SW480 (cell line): Measurements from ENCODE around the gene MAP3K6.

Experiments used
- DNase-seq: peaks from one replicate; pipeline ENCODE4 v3.0.0-alpha.2; 2016; ENCODE audit warnings: low spot score

The MAP3K6 gene

DNA sequence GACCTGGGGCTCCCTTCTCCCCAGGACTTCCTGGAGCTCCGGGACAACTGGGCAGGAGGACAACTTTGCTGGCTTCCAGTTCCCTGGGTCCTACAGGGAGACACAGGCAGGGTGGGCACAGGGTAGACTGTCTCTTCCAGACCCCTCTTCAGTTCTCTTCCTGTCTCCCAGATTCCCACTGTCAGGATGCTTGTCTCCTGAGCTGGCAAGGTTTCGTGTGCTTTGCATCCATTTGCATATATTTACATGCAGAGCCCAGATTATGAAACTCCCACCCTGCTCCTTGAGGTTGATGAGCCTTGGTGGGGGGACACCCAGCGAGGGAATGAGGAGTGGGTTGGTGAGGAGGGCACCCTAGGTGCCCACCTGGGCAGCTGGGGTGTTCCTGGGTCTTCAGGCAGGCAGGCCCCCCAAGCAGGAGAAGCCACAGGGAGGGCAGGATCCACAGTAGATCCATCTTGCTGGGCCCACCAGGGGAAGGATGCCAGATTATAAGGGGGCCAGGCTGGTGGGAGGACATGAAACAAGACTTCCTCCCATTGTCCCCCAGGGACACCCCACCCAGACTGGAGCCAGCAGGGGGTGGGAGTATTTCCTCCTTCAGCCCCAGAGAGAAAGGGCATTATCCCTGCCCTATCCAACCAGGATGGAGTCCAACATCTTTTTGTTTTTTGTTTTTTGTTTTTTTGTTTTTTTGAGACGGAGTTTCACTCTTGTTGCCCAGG is 7.8 kb upstream of the MAP3K6 start, which contains the start of gene FCN3:
FCN3 (minus strand) TSS at position 463 of the 725 bp plus-strand sequence; CDS start at position 457, 6 bp downstream.
- DNase-seq, result no peak

DNA sequence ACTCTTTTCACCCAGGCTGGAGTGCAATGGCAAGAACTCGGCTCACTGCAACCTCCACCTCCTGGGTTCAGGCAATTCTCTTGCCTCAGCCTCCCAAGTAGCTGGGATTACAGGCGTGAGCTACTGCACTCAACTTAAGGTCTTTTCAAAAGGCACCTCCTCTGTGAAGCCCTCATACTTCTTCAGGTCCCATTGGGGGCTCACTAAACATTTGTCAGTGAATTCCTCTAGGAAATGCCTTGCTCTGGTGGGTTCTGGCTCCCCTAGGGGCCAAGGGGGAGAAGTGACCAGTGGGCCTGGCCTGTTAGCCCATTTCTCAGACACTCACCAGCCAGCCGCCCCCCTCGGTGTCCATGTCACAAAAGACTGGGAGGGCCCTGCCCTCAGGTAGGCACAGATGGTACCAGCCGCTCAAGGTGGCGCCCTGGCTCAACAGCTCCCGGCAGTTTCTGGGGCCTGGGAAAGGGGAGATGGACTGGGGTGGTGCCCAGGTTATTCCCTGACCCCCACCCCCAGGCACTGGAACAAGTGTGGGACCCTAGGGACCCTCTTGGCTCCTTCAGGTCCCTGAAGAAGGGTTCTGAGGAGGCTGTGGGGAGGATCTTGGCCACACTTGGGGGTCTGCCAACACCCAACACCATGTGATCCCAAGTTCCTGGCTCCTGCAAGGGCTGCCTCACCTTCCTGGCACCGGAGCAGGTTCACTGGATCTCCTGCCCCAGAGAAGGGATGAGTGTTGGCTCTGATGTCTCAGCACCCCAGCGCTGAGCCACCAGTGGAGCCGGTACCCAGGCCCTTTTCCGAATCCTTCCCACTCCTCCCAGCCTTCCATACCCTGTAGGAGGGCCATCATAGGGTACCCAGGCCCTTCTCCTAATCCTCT is 6.3 kb upstream of the MAP3K6 start:
- DNase-seq, result no peak

DNA sequence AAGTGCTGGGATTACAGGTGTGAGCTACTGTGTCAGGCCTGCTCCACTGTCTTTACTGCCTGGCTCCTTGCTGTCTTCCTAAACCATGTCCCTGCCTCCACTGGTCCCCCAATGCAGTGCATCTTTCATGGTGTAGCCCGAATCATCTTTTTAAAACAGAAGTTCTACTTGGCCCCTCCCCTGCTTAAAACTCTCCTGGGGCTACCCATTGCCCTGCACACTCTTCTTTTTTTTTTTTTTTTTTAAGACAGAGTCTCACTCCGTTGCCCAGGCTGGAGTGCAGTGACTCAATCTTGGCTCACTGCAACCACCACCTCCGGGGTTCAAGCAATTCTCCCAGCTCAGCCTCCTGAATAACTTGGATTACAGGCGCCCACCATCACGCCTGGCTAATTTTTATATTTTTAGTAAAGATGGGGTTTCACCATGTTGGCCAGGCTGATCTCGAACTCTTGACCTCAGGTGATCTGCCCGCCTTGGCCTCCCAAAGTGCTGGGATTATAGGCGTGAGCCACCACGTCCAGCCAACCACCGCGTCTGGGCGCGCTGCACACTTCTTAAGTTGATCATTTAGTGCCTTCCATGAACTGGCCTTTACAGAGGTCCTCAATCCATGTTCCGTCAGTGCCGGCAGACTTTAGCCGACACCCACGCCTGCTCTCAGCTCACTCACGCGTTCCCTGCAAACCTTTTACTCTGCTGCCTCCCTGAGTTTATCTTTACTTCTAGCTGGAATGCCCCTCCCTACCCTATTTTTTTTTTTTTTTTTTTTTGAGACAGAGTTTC is 5.5 kb upstream of the MAP3K6 start:
- no peak for DNase-seq

DNA sequence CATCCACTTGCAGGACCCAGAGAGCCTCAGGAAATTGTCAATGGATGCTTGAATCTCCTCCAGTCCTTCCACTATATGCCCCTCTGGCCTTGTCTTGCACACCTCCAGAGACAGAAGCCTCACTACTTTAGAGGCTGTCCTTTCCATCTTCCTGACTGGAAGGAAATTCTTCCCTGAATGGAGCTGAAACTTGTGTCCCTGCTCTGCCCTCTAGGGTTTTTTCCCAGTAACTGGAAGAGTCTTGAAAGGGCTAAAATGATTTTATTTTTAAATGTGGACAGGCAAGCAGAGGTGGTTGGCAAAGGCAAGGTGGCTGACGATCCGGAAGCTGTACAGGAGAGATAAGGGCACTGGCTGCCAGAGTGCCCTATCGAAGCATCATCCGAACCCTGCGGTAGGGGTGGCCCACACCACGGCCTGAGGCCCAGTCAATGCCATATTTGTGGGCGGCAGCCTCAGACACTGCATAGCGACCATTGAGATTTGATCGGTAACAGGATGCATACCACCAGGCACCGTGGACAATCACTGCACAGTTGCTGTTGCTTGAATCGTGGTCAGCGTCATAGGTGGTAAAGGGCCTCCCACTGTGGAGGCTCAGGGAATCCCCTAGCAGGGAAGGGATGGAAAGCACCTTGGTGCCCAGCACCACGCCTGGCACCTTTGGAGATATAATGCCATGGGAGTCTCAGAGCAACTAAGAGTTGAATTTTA is 2.3 kb upstream of the MAP3K6 start:
- no peak for DNase-seq

DNA sequence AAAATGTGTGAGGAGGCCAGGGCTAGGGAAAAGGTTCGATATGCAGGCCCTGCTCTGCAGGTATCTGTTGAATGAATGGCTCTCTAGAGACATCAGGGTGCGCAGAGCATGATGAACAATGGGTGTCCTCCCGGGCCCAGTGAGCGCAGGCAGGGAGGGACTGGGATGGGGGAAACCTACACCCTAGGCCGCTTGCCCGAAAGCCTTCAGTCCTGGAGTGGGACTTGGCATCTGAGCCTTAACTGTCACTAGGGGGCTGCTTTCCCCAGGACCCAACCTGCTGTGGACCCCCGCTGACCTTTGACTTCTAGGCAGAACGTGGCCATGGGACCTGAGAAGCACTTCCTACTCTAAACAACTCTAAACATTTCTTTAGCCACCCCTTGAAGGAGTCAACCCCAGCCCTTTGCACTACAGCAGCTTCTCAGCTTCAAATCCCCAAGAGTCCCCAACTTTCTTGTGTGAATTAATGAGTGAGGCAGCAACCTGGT is 444 bp upstream of the MAP3K6 start:
- no peak for DNase-seq

DNA sequence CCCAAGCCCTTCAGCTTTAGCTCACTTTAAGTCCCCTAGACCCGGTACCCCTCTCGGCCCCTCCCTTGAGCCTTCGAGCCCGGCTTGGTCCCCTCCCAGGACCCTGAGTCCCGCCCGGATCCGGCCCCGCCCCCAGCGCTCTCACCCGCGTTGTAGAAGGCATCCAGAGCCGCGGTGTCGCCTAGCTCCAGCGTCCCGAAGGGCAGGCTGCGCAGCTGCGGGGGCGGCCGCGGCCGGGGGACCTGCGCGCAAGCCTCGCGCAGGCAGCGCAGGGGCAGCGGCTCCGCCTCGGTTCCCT is 699 bp downstream of the MAP3K6 start:
- peak; percentile 82 for DNase-seq

DNA sequence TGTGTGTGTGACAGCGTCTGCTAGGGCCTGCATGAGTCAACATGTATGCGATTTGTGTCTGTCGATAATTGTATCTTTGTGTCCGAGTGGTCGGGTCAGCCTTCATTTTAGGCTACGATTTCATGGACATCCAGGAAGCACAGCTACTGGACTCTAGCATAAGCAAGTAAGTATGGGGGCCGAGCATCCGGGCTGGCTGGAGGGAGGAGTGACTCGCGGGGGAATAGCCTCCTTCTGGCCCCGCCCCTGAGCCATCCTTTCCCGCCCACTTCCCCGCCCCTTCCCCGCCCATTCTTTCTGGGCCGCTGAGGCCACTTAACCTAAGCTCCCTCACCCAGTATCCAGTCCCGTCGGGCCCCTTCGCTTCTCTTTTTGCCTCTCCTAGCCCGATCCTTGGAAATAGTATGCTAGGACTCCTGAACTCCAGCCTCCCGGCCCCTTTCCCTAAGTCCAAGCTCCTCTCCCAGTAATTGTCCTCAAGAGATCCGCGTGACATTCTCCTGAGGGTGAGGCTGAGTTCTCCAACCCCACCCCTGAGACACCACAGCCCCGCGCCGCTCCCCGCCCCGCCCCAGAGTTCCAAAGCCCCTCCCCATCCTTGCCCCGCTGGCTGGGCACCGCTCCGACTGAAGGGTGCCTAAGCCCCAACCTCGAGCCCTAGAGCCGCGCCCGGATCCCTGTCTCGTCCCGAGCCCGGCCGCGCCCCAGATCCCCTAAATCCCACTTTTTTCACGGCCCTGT is 1.2 kb downstream of the MAP3K6 start:
- DNase-seq, result peak; percentile 87

DNA sequence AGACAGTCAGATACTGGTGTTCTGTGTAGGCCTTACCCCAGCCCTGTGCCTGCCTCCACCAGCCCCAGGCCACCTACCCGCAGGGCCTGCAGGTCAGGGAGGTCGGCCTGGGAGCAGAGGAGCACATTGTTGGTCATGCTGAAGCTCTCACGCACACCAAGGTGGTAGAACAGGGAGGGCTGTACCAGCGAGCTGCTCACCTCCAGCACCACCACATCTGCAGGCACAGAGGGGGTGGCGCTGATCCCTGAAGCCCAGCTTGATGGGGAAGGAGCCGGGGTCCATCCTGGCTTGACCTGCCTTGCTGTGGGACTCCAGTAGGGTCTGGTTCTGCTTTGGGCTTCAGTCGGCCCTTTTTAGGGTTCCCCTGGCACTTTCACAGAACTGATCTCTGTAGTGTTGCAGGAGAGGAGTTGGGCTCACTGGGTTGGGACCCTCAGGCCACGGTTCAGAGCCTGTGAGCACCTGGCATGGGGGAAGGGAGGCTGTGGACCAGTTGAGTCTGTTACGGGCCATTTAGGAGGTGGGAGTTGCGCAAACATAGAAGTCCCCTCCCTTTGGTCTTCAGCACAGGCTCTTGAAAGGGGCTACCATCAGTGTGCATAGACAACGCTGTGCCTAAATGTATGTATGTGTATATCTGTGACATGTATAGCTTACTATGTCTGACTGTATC is 1.9 kb downstream of the MAP3K6 start:
- no peak for DNase-seq

DNA sequence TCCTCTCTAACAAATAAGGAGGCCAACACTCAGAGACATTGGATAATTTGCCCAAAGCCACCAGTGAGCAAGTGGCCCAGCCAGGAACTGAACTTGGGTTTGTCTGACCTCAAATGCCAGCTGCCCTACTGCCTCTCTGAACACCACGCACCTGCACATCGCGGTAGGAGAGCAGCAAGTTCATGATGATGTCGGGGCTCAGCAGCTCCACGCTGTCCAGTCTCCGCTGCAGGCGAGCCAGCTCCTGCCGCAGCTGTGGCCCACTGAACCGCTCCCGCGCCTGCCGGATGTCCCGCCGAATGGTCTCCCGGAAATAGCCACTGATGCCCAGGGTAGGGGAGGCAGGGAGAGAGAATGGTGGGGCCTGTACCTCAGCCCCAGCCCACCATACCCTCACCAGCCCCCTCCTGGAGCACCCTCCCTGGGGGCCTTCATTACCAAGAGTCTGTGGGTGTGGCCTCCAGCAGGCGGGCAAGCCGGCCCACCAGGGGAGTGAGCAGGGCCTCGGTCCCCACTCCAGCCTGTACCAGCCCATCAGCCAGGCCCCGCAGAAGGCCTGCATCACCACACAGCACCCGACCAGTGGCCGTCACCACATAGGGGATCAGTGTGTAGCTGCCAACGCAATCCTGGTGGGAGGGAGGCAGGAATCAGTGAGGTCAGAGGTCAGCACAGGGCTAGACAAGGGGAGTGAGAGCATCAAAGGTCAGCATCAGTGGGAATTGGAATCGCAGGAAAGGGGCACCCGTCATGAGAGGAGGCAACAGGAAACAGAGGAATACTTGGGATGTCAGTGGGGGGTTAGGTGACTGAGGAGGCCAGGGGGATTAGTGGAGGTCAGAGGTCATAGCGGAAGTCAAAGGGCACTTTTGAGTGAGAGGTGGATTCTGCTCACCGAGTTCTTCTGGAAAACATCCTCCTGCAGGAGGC is 2.7 kb downstream of the MAP3K6 start:
- DNase-seq, result no peak

DNA sequence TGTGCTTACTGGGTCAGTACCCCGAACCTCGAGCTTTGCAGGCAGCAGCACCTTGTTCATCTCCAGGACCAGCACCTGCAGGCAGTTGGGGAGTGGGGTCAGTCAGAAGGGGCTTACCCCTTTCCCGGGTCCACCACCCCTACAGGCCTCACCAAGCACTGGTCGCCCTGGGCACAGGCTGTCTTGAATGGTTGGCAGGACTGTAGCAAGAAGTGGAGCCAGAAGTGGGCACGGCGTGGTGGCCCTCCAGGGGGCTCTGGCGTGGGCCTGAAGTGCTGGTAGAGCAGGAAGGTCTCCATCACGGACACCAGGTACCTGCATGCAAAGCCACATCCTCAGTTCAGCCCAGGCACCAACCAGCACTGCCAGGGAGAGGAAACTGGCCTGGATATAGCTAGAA is 5.2 kb downstream of the MAP3K6 start:
- DNase-seq, result no peak

DNA sequence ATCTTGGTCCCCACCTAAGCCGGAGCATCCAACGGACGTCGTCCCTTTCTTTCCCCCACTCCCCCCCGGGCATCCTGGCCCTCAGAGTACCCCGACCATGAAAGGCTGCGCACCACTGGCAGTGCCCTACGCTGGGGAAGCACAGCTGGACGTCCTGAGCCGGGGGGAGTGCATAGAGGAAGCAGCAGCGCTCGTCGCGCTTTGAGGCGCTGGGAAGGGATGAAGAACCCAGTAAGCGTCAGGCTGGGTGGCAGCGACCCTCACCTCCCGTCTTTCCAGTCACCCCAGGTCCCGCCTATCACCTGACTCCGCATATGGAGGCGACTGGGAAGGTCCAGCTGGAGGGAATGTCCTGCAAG is 5.7 kb downstream of the MAP3K6 start:
- DNase-seq, result no peak

DNA sequence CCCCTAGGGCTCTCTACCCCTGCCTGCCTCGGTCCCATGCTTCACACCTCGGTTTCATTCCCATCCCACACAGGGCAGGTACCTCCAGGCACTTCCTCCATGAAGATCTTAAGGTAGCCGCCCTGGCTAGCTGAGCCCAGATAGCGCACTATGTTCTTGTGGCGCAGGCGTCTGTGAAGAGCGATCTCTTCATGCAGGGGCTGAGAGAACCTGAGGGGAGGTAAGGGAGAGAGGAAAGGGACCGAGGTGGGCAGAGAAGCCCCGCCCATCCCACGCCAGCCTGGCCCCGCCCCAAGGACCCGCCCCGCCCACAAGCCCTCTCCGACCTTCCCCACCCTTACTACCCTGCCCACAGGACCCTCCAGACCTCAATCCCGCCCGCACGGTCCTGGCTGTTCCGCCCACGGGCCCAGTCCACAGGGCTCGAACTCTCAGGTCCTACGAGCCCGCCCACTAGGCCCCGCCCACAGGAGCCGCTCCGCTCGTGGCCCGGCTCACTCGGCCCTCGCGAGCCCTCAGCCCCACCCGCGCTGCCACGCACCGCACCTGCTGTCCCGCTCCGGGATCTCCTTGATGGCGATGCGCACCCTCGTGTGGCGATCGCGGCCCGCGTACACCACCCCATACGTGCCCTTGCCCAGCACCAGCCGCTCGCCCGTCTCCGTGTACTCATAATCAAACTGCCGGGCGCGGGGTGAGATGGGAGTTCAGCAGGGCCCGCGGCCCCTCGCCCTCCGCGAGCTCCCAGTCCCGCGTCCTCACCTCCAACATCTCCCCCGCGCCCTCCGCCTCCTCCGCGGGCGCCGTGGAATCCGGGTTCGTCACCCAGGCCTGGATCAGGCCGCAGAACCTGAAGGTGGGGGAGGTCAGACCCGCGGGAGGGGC is 6.4 kb downstream of the MAP3K6 start:
- no peak for DNase-seq

DNA sequence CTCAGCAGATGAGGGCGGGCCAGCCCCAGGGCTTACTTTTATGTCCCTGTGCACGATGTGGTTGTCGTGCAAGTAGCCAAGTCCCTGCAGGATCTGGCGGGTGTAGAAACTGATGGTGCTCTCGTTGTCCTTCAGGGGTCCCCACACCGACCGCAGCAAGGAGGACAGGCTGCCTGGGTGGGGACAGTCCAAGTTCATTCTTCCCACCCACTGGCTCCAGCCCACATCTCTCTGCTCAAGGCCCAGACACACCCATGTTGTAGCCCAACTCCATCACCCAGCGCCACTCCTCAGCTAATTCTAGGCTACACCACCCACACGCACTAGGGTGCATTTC is 7.0 kb downstream of the MAP3K6 start:
- DNase-seq, result no peak

DNA sequence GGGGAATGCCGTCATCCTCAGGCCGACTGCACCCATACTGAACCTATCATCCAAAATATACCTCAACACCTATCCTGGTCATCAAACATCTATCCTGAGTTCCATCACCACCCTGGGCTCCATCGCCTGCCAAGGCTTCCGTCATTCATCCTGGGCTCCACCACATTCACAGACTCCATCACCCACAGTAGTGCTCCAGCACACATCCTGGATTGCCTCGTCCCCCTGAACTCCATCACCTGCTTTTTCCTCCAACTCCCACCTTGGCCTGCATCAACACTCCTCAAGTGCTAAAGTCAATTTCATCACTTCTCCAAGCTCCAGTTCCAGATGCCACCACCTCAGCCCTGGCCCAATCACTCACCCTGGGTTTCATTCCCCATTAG is 7.8 kb downstream of the MAP3K6 start:
- DNase-seq, result no peak

DNA sequence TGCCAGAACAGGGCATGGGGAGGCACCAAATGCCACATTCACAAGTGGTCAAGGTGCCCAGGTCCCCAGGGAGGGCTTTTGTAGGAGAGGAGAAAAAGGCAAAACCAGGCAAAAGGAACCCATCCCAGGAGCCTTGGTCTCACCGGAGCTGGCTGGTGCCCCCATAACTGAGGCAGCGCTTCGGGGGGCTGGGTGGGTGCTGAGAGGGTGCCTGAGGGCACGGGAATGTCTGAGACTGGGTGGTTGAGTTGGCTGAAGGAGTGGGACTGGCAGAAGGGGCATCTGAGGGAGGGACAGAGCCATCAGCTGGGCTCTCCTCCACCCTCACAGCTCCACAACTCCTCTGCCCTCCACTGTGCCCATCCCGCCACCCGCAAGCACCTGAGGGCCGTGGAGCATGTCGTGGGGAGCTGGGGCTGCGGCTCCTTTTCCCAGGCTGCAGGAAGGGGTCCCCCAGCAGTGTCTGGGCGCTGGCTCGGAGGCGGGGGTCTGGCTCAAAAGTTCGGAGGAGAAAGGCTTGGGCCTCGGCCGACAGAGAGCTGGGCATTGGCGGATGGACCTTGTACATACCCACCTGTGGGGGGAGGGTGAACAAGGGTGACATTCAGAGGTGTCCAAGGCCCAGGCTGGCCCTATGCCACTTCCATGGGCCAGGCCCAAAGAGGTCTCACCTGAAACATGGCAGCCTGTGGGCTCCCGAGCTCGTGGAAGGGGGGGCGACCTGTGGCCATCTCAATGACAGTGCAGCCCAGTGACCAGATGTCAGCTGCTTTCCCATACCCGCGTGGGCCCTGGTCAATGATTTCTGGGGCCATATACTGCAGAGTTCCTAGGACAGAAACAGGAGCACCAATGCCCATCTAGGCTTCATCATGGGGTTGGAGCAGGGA is 8.5 kb downstream of the MAP3K6 start:
- DNase-seq, result no peak

DNA sequence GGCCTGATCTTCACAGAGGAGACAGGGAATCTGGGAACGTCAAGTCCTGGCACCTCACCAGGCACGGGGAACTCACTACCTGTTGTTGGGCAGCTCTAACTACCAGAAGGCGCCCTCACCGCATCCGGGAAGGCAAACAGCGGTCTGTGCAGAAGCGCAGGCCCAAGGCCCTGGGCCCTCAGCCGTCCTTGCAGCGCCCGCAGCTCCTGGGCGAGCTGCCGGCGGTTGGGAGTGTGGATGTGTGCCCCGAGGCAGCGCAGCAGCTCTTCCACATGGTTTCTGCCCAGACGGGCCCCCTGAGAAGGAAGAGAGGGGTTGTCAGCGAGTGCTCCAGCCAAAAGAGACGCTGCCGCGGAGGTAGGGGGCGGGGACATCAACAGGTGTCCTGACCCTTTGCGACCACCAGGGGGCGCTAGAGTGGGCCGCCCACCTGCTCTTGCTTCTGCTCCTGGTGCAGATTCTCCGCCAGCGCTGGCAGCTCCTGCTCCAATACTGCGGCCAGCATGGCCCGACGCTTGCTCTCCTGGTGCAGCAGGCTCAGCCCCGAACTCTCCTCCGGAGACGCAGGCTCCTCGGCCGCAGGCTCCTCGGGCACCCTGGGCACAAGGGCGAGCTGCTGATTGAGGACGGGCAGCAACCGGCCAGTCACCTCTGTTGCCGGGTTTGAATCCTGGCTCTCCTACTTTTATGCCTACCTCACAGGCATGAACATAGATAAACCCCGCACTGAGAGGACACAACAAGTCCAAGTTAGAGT is 9.3 kb downstream of the MAP3K6 start:
- DNase-seq, result peak; percentile 40
